ENCODE data around the gene DDX10. TPM values are rescaled to one million over a fixed set of nuclear protein-coding genes. Genes with fewer than 3 reads are reported as not detected.

Gene DDX10
- total RNA-seq, 1 experiment from 2014 or later = 72.2 TPM

DNA sequence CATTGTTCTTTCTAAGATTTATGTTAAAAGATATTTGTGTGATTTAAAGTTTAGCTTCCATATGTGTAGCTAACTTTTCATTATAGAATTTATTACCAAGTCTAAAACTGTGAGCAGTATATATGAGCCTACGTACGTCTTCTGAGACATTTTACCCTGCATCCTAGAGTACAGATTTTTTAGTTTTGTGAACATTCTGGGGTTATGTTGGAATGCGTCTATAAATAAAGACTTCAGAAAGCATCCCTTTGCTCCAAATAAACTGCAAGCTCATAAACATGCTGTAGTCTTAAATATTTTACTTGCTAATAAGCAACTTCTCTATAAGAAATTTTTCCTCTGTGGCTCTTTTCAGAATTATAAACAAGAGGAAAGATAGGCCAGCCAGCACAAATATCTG is 236.5 kb downstream of the DDX10 start:
- H3K27ac ChIP-seq (ENCODE audit: low read depth, low read length, poor library complexity, severe bottlenecking) = no peak overlapping the region

DNA sequence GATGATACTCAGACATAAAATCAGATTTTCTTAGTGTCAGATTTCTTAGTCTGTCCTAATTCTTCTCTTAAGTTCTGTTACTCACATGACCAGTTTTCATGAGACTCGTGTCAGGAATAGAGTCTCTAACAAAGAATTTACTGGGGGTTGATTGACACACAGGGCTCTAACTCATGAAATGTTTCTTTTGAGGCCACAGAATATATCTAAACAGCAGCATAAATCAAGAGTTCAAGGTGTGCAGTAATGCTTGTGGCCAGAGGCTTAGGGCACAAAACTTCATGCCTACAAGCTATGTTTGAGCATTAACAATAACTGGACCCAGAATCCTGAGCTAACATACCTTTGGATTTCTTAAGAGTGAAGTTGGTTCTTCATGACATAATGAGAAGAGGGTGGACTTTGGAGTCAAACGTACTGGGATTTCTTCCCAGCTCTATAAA is 237.2 kb downstream of the DDX10 start:
- no peak for DNase-seq (ENCODE audit: low spot score)
- TF ChIP-seq, protein P1, sequence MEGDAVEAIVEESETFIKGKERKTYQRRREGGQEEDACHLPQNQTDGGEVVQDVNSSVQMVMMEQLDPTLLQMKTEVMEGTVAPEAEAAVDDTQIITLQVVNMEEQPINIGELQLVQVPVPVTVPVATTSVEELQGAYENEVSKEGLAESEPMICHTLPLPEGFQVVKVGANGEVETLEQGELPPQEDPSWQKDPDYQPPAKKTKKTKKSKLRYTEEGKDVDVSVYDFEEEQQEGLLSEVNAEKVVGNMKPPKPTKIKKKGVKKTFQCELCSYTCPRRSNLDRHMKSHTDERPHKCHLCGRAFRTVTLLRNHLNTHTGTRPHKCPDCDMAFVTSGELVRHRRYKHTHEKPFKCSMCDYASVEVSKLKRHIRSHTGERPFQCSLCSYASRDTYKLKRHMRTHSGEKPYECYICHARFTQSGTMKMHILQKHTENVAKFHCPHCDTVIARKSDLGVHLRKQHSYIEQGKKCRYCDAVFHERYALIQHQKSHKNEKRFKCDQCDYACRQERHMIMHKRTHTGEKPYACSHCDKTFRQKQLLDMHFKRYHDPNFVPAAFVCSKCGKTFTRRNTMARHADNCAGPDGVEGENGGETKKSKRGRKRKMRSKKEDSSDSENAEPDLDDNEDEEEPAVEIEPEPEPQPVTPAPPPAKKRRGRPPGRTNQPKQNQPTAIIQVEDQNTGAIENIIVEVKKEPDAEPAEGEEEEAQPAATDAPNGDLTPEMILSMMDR (conservative IDR thresholded peaks at IDR 0.05; ENCODE audit: low read depth, low read length) = no peak
- no peak for TF ChIP-seq EZH2 (IDR thresholded peaks at IDR 0.05; ENCODE audit: borderline replicate concordance, low read depth, low read length, poor library complexity, severe bottlenecking)
- Histone ChIP-seq H3K27me3 (replicated peaks; ENCODE audit: insufficient read depth, low read depth, low read length, poor library complexity) (no peaks in the 10 kb centered on the region), H3K36me3 (ENCODE audit: insufficient read depth, low read length, poor library complexity, severe bottlenecking) (no peaks in the 10 kb centered on the region), H3K27ac (ENCODE audit: low read depth, low read length, poor library complexity, severe bottlenecking) (no peak overlapping the region), H3K4me3 (ENCODE audit: low read depth, low read length, poor library complexity, severe bottlenecking) (no peak overlapping the region), H3K9me3 (ENCODE audit: low read depth, low read length, poor library complexity, severe bottlenecking) (peaks cover 9% of the 10 kb centered on the region), H3K4me1 (ENCODE audit: insufficient read depth, low read length, poor library complexity, severe bottlenecking) (peaks cover 31% of the 10 kb centered on the region)
- no TSS peak for BruUV-seq (replicated peaks)
- POLR2A ChIA-PET (ENCODE audit: low non-redundant PET) = no interaction called here
- intact Hi-C loops (cut with micrococcal nuclease; ENCODE audit: unreplicated experiment) = no loop called here
- CTCF ChIA-PET = no interaction called here

More for the DNA sequence above, 236.5 kb downstream of the DDX10 start:
- no peak for TF ChIP-seq EZH2 (IDR thresholded peaks at IDR 0.05; ENCODE audit: borderline replicate concordance, low read depth, low read length, poor library complexity, severe bottlenecking)
- TF ChIP-seq, protein P1 (conservative IDR thresholded peaks at IDR 0.05; ENCODE audit: low read depth, low read length) = no peak
- no peaks in the 10 kb centered on the region for H3K27me3 ChIP-seq (replicated peaks; ENCODE audit: insufficient read depth, low read depth, low read length, poor library complexity)
- intact Hi-C loops (cut with micrococcal nuclease; ENCODE audit: unreplicated experiment) = no loop called here
- no peak for DNase-seq (ENCODE audit: low spot score)
- peaks cover 33% of the 10 kb centered on the region for H3K4me1 ChIP-seq (ENCODE audit: insufficient read depth, low read length, poor library complexity, severe bottlenecking)
- CTCF ChIA-PET = no interaction called here
- H3K9me3 ChIP-seq (ENCODE audit: low read depth, low read length, poor library complexity, severe bottlenecking) = peaks cover 9% of the 10 kb centered on the region
- no peaks in the 10 kb centered on the region for H3K36me3 ChIP-seq (ENCODE audit: insufficient read depth, low read length, poor library complexity, severe bottlenecking)
- no peak overlapping the region for H3K4me3 ChIP-seq (ENCODE audit: low read depth, low read length, poor library complexity, severe bottlenecking)
- no TSS peak for BruUV-seq (replicated peaks)
- POLR2A ChIA-PET (ENCODE audit: low non-redundant PET) = no interaction called here

DNA sequence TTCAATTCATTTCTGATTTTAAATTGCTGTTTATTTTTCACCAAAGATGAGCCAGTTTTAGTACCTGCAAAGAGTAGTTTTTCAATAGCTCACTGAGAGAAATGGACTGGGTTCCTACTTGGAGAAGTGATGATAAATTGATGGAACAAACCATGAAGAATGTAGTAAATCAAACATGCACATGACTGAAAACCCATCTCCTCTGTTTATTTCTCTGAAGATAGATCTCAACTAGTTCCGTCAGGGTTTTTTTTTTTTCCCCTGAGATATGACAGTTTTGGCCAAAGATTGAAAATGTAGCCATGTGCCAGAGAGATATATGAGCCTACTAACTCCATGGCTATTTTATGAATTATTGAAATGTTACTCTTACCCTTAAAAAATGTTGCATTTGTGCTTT is 239.6 kb downstream of the DDX10 start:
- H3K36me3 ChIP-seq (ENCODE audit: insufficient read depth, low read length, poor library complexity, severe bottlenecking) = no peaks in the 10 kb centered on the region
- no peak for TF ChIP-seq EZH2 (IDR thresholded peaks at IDR 0.05; ENCODE audit: borderline replicate concordance, low read depth, low read length, poor library complexity, severe bottlenecking)
- TF ChIP-seq, protein P1 (conservative IDR thresholded peaks at IDR 0.05; ENCODE audit: low read depth, low read length) = no peak
- DNase-seq (ENCODE audit: low spot score) = no peak
- peaks cover 43% of the 10 kb centered on the region for H3K4me1 ChIP-seq (ENCODE audit: insufficient read depth, low read length, poor library complexity, severe bottlenecking)
- BruUV-seq (replicated peaks) = no TSS peak
- no peak overlapping the region for H3K4me3 ChIP-seq (ENCODE audit: low read depth, low read length, poor library complexity, severe bottlenecking)
- ChIA-PET CTCF (no interaction called here), POLR2A (ENCODE audit: low non-redundant PET) (no interaction called here)
- H3K9me3 ChIP-seq (ENCODE audit: low read depth, low read length, poor library complexity, severe bottlenecking) = no peaks in the 10 kb centered on the region
- intact Hi-C loops (cut with micrococcal nuclease; ENCODE audit: unreplicated experiment) = no loop called here
- no peak overlapping the region for H3K27ac ChIP-seq (ENCODE audit: low read depth, low read length, poor library complexity, severe bottlenecking)
- H3K27me3 ChIP-seq (replicated peaks; ENCODE audit: insufficient read depth, low read depth, low read length, poor library complexity) = no peaks in the 10 kb centered on the region

Measured in A673 (cell line).